Measurements from ENCODE around the gene TARP.

Gene TARP

DNA sequence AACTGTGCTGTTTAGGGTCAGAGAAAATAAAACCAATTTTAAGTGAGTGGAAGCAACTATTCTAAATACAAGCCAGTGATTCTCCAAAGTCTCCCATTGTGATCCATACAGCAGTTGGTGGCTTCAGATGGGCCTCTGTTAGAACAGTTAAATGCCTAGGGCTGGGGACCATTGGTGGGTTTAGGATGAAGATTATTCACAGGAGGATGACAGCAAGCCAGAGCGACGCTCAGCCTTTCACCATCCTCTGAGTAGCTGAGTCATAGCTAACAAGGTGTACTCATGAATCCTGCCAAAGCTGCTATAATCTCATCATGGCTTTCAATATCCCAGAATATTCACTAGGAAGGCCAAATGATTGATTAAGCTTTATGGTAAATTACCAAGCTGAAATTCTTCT is 55.8 kb downstream of the TARP start:
- peak in 1 of 56 donors; percentile 15 for DNase-seq

DNA sequence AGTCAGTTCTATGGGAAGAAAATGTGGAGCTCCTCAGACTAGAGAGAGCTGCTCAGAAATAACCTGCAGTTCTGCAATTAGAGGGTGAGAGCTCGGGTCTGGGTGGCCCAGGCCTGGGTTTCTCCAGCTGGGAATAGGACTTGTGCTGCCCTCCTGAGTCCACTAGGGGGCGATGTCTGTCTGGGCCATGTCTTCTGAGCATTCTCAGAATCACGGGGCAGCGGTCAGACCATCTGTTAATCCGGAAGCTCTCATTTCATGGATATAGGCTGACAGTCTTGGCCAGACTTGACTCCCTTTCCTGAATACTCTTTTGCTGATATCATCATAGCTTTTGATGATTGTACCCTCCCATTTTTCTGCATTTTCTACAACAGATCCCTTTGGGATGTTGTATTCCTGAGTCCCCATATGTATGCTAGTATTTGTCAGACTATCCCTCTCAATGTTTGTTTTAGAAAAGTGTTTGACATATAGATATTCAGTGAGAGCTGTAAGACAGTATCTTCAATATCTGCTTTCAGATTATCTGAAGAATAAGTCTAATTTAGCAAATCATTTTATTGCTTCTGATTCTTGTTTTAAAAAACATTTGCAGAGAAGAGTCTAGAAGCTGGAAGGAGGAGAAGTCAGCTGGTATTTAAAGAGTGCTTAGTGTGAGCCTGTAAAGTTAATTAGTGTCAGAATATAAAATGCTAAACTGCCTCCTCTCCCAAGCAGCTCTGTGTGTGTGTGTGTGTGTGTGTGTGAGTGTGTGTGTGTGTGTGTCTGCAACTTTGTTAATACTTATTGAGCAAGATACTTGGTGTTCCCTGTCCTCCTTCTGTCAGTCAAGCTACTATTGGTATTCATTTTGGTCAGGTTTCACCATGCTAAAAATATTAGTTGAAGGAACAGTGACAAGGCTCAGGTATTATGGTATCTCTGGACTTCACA is 57.4 kb downstream of the TARP start:
- DNase-seq: peak in 52 of 56 donors; percentile 16 to 82 (median 56)

DNA sequence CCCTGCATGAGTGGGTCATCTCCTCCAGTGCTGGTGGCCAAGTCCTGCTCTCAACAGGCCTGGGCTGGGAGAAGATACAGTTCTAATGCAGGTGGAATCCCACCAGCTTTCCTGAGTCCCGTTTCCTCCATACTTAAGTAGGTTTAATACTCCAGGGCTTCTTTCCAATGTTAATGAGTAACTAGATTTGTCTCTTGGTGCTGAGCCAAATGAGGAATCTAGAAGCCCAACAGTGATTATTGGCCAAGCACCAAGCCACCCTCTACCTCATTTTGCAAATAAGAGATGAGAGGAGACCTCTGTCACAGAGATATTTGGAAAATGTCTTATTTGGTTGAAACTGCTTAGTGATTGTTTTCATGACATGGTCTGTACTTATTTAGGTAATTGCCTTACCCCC is 58.3 kb downstream of the TARP start:
- DNase-seq: no peak

DNA sequence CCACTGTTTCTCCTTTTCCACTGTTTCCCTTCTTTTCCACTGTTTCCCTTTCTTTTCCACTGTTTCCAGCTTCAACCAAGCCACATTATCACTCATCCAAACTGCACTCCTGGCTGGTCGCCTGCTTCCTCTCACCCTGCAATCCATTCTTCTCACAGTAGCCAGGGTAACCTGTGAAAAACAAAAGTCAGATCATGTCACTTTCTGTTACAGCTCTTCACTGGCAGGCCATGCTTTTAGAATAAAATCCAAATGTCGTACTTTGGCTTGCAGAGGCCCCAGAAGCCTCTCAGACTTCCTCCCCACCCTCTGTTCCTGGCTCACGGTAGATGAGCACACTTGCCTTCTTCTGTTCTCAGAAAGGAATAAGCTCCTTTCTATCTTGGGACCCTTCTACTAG is 61.5 kb downstream of the TARP start:
- DNase-seq: peak in 10 of 56 donors; percentile 5 to 38 (median 25)

DNA sequence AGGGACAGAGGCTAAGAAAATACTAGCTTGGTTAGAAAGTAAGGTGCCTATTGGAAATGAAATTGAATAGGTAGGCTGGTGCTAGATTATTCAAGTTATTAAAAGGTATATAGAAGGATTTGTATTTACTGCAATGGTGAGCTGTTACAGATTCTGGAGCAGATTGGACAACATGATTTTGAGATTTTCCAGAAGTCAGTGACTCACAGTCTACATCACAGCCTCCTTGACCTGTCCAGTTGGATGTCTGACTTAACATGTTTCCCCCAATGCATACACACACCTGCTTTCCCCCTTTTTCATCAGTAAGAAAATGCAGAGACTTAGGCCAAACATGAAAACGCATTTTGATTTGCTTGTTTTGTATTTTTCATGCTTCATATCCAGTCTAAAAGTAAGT is 62.0 kb downstream of the TARP start:
- no peak for DNase-seq

Measured in nucleus accumbens (tissue), 56 donors.